ENCODE results near the gene TACO1. TPM values are rescaled to one million over a fixed set of nuclear protein-coding genes. Genes with fewer than 3 reads are reported as not detected.

Gene TACO1
- total and polyA plus RNA-seq, 2 of the 8 experiments (the other 6 are each of a cell fraction or from before 2014, with no cell fraction given): 19.1 to 23.6 TPM

GRCh38 chr17:63588797-63589196, 11.9 kb upstream of the TACO1 start:
- Histone ChIP-seq H4K5ac (ENCODE audit: insufficient read length, low read depth, low read length) (no peak overlapping the region), H2BK120ac (replicated peaks; ENCODE audit: low read depth, low read length) (no peak overlapping the region), H2BK15ac (ENCODE audit: low read length) (no peak overlapping the region), H3K9ac (replicated peaks in 1 of 4; ENCODE audit: extremely low read depth in 1 of 4, low read depth in 3 of 4, low read length in 3 of 4) (no peak overlapping the region), H3K56ac (replicated peaks; ENCODE audit: insufficient read length, low read depth, low read length) (no peak overlapping the region), H3K36me3 (ENCODE audit: control insufficient read depth in 2 of 4, insufficient read depth in 4 of 4, low read length in 3 of 4) (peaks cover 22 to 51% (median 41%) of the 10 kb centered on the region in 4 experiments), H3K27me3 (replicated peaks in 1 of 4; ENCODE audit: control insufficient read depth in 3 of 4, extremely low read depth in 1 of 4, insufficient read depth in 3 of 4, low read length in 3 of 4) (no peaks in the 10 kb centered on the region), H2BK12ac (ENCODE audit: low read depth, low read length) (0 out of 2 replicates have a peak overlapping the region, but pooled peaks have one; percentile 27), H3K4me1 (replicated peaks in 1 of 4; ENCODE audit: control insufficient read depth in 3 of 4, insufficient read depth in 4 of 4, low read length in 3 of 4) (no peaks in the 10 kb centered on the region), H3K23ac (ENCODE audit: insufficient read length) (no peak overlapping the region), H3K27ac (ENCODE audit: low read depth, low read length) (no peak overlapping the region; the same call in 1 of the 2 replicates), H4K91ac (replicated peaks; ENCODE audit: insufficient read length, low read length) (no peak overlapping the region), H3K18ac (ENCODE audit: extremely low read depth, low read length) (no peak overlapping the region), H2BK5ac (ENCODE audit: low read depth, low read length) (no peak overlapping the region), H3K9me3 (ENCODE audit: insufficient read depth in 2 of 2, low read depth in 1 of 2, low read length in 1 of 2) (no peaks in the 10 kb centered on the region), H2BK20ac (ENCODE audit: low read length) (no peak overlapping the region), H4K20me1 (replicated peaks in 1 of 2; ENCODE audit: control insufficient read depth in 1 of 2, insufficient read depth in 2 of 2, low read length in 2 of 2) (peaks cover 0 to 2% of the 10 kb centered on the region in 2 experiments), H4K8ac (ENCODE audit: extremely low read depth, insufficient read depth, low read length) (no peak overlapping the region), H3K4ac (replicated peaks; ENCODE audit: insufficient read length, low read depth, low read length) (no peak overlapping the region), H2AK5ac (ENCODE audit: low read depth, low read length) (no peak overlapping the region), H3K4me2 (ENCODE audit: insufficient read depth in 1 of 2, low read depth in 2 of 2, low read length in 2 of 2) (no peak overlapping the region), H2AFZ (ENCODE audit: low read length) (no peak overlapping the region), H3K23me2 (ENCODE audit: low read depth, low read length) (no peaks in the 10 kb centered on the region; the same call in 1 of the 2 replicates), H3K14ac (ENCODE audit: insufficient read length) (no peak overlapping the region), H3K79me1 (ENCODE audit: low read depth, low read length) (no peaks in the 10 kb centered on the region; the same call in 1 of the 2 replicates), H3K4me3 (ENCODE audit: extremely low read depth in 1 of 4, insufficient read depth in 2 of 4, low read depth in 3 of 4, low read length in 4 of 4) (no peak overlapping the region), H3K79me2 (ENCODE audit: control insufficient read depth in 1 of 2, insufficient read depth in 2 of 2, low read length in 2 of 2) (no peaks in the 10 kb centered on the region)
- 89% methylated on average over 11 of the region's 11 CpGs; no CpG with 5 or more reads in 1 of the 2 experiments for WGBS, 2 experiments (ENCODE audit: extremely low coverage in 1 of 2, insufficient coverage in 1 of 2, insufficient read length in 1 of 2, insufficient replicate concordance in 2 of 2, low coverage in 1 of 2, low lambda C conversion rate in 2 of 2, missing lambda C conversion rate in 1 of 2)
- POLR2A ChIA-PET (ENCODE audit: partially characterized antibody): no interaction called here
- CTCF ChIA-PET (ENCODE audit: partially characterized antibody): interaction anchor here (1.0 to 1.4 kb wide), 4 partner anchors 18 to 146 kb away, joined by 3 to 4 read pairs (median 3); no protein-coding TSS in a partner anchor
- no peak for FAIRE-seq
- TF ChIP-seq RNF2 (IDR thresholded peaks at IDR 0.05; ENCODE audit: borderline replicate concordance, low read depth, low read length, missing control alignments, poor library complexity, severe bottlenecking) (no peak), POLR2AphosphoS5 (IDR thresholded peaks at IDR 0.05; ENCODE audit: low read depth, low read length) (no peak)
- no peak for DNase-seq (ENCODE audit: low read depth in 1 of 2, low spot score in 2 of 2)
